A673 (cell line): ENCODE measurements around the gene MAPK8IP1. TPM values are rescaled to one million over a fixed set of nuclear protein-coding genes. Genes with fewer than 3 reads are reported as not detected.
A peak's percentile ranks its signal among the peaks of the same experiment; 100 is the strongest.

ENCODE experiments used
- BruUV-seq: library from RNA; stranded (reverse); fragments of 400-500 nt; replicated peaks from 2 replicates; lab custom pipeline; 2021; lab: Mats Ljungman, UMichigan
- CTCF ChIA-PET: fragments of 300-600 bp; sonication (Branson Sonifier 250); formaldehyde crosslinking; loops from one replicate; lab custom pipeline; 2022; ENCODE audit warnings: antibody characterized with exemption; lab: Charles Lee
- POLR2A ChIA-PET: fragments of 300-600 bp; sonication (Branson Sonifier 250); formaldehyde crosslinking; loops from one replicate; lab custom pipeline; 2022; ENCODE audit warnings: antibody characterized with exemption; ENCODE audit not compliant: low non-redundant PET; lab: Charles Lee
- DNase-seq: peaks from one replicate; pipeline ENCODE4 v3.0.0-alpha.2; 2015; ENCODE audit warnings: low spot score
- H3K27ac ChIP-seq: fragments of 200-600 bp; sonication (generic); 2 replicates; pipeline ENCODE4 v1.5.1; 2016; ENCODE audit warnings: mixed run types, low read depth, mild to moderate bottlenecking, mixed read lengths, antibody characterized with exemption, low read length; ENCODE audit not compliant: poor library complexity, severe bottlenecking
- H3K27me3 ChIP-seq: fragments of 200-600 bp; sonication (generic); replicated peaks from 2 replicates; pipeline ENCODE4 v1.6.1; 2017; ENCODE audit warnings: mixed run types, low read depth, mild to moderate bottlenecking, mixed read lengths, antibody characterized with exemption, low read length; ENCODE audit not compliant: insufficient read depth, poor library complexity
- H3K36me3 ChIP-seq: fragments of 200-600 bp; sonication (generic); 2 replicates; pipeline ENCODE4 v1.6.1; 2016; ENCODE audit warnings: mixed run types, mild to moderate bottlenecking, mixed read lengths, antibody characterized with exemption, low read length; ENCODE audit not compliant: insufficient read depth, poor library complexity, severe bottlenecking
- H3K4me1 ChIP-seq: fragments of 200-600 bp; sonication (generic); 2 replicates; pipeline ENCODE4 v1.6.1; 2017; ENCODE audit warnings: mixed run types, mild to moderate bottlenecking, mixed read lengths, antibody characterized with exemption, low read length; ENCODE audit not compliant: insufficient read depth, poor library complexity, severe bottlenecking
- H3K4me3 ChIP-seq: fragments of 200-600 bp; sonication (generic); 2 replicates; pipeline ENCODE4 v1.5.1; 2016; ENCODE audit warnings: low read depth, mixed run types, mild to moderate bottlenecking, mixed read lengths, low read length; ENCODE audit not compliant: poor library complexity, severe bottlenecking
- H3K9me3 ChIP-seq: fragments of 200-600 bp; sonication (generic); 2 replicates; pipeline ENCODE4 v1.6.1; 2016; ENCODE audit warnings: mixed run types, low read depth, mild to moderate bottlenecking, mixed read lengths, antibody characterized with exemption, low read length; ENCODE audit not compliant: poor library complexity, severe bottlenecking
- CTCF ChIP-seq: fragments of 300-800, 200-600 bp; sonication (generic); conservative IDR thresholded peaks from 2 replicates; pipeline ENCODE4 v1.5.1; 2017; ENCODE audit warnings: low read depth, mild to moderate bottlenecking, antibody characterized with exemption, low read length, moderate library complexity, mixed read lengths
- EZH2 ChIP-seq: fragments of 200-600 bp; sonication (generic); IDR thresholded peaks from 2 replicates; pipeline ENCODE4 v1.6.1; 2017; ENCODE audit warnings: borderline replicate concordance, low read depth, mild to moderate bottlenecking, mixed read lengths, antibody characterized with exemption, low read length; ENCODE audit not compliant: poor library complexity, severe bottlenecking
- intact Hi-C: fragments of 100-400 bp; cut with micrococcal nuclease; formaldehyde crosslinking; loops from one replicate; pipeline ENCODE4 v1.10.0; 2022; ENCODE audit not compliant: unreplicated experiment
- total RNA-seq: library from RNA; stranded (reverse); gene quantifications from 2 replicates; pipeline ENCODE4 v1.2.3, GENCODE V29; 2021

The MAPK8IP1 gene
- total RNA-seq, 1 experiment from 2014 or later: 46.0 TPM

DNA sequence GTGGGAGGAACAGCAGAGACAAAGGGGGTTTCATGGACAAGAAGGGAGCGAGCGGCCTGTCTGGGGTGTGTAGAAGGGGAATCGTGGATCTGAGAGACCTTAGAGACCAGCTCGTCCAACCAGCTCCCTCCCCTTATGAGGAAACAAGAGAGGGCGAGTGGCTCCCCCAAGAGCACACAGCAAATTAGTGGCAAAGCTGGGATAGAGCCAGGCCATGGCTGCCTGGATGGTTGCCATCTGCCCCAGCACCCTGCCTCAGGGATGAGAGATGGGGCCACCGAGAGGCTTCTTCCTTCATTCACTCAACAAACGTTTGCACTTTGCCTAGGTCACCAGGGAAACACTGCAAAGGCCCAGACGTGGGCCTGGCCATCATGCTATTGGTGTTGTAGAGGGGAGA is 4.1 kb downstream of the MAPK8IP1 start:
- Histone ChIP-seq H3K27ac (no peak overlapping the region), H3K4me1 (peaks cover 4% of the 10 kb centered on the region), H3K9me3 (no peaks in the 10 kb centered on the region), H3K27me3 (no peaks in the 10 kb centered on the region), H3K4me3 (no peak overlapping the region), H3K36me3 (no peaks in the 10 kb centered on the region)
- ChIA-PET POLR2A (no interaction called here), CTCF (no interaction called here)
- intact Hi-C loops: loop anchor here (10.0 kb wide), 1 partner anchor 425 kb away; no protein-coding TSS in a partner anchor
- no peak for TF ChIP-seq CTCF
- TF ChIP-seq EZH2: no peak
- no peak for DNase-seq
- BruUV-seq: no TSS peak

DNA sequence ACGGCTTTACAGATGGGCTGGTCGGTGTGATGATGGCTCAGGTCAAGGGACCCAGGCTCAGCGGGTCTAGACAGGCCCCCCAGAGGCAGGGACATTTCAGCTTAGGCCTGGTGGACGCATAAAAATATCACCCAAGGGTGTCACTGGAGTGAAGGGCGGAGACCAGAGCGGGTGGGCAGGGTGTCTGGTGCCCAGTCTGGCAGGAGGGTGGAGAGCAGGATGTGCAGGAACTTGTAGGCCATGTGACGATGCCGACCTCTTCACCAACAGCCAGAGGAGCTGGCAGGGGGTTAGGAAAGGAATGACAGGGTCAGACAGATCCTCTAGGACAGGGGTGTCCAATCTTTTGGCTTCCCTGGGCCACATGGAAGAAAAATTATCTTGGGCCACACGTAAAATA is 4.5 kb downstream of the MAPK8IP1 start:
- no TSS peak for BruUV-seq
- CTCF ChIA-PET: interaction anchor here (1.5 kb wide), 1 partner anchor 17 kb away, joined by 5 read pairs; no protein-coding TSS in a partner anchor
- H3K4me1 ChIP-seq: peaks cover 4% of the 10 kb centered on the region
- no peaks in the 10 kb centered on the region for H3K27me3 ChIP-seq
- intact Hi-C loops: loop anchor here (10.0 kb wide), 1 partner anchor 425 kb away; no protein-coding TSS in a partner anchor
- no peak overlapping the region for H3K27ac ChIP-seq
- H3K4me3 ChIP-seq: no peak overlapping the region
- no peak for TF ChIP-seq EZH2
- H3K36me3 ChIP-seq: no peaks in the 10 kb centered on the region
- no peaks in the 10 kb centered on the region for H3K9me3 ChIP-seq
- DNase-seq: no peak
- POLR2A ChIA-PET: interaction anchor here (0.5 kb wide), 1 partner anchor 224 kb away, joined by 4 read pairs; no protein-coding TSS in a partner anchor

GRCh38 chr11:45890886-45891550 is 5.6 kb downstream of the MAPK8IP1 start:
- no TSS peak for BruUV-seq
- no peak overlapping the region for H3K4me3 ChIP-seq
- TF ChIP-seq CTCF (0 out of 2 replicates have a peak, but pooled peaks have one; percentile 31), EZH2 (no peak)
- no peaks in the 10 kb centered on the region for H3K9me3 ChIP-seq
- H3K27ac ChIP-seq: no peak overlapping the region
- no peaks in the 10 kb centered on the region for H3K36me3 ChIP-seq
- ChIA-PET POLR2A (no interaction called here), CTCF (interaction anchor here (0.6 to 1.5 kb wide), 2 partner anchors 18 to 49 kb away, joined by 4 to 5 read pairs; no protein-coding TSS in a partner anchor)
- H3K4me1 ChIP-seq: peaks cover 1% of the 10 kb centered on the region
- no peaks in the 10 kb centered on the region for H3K27me3 ChIP-seq
- intact Hi-C loops: no loop called here
- no peak for DNase-seq
